ENCODE results near the gene RBM19. TPM values are rescaled to one million over a fixed set of nuclear protein-coding genes. Genes with fewer than 3 reads are reported as not detected.

RBM19 gene
- total and polyA plus RNA-seq, 12 donors = 13.3 to 26.6 (median 16.2) TPM

DNA sequence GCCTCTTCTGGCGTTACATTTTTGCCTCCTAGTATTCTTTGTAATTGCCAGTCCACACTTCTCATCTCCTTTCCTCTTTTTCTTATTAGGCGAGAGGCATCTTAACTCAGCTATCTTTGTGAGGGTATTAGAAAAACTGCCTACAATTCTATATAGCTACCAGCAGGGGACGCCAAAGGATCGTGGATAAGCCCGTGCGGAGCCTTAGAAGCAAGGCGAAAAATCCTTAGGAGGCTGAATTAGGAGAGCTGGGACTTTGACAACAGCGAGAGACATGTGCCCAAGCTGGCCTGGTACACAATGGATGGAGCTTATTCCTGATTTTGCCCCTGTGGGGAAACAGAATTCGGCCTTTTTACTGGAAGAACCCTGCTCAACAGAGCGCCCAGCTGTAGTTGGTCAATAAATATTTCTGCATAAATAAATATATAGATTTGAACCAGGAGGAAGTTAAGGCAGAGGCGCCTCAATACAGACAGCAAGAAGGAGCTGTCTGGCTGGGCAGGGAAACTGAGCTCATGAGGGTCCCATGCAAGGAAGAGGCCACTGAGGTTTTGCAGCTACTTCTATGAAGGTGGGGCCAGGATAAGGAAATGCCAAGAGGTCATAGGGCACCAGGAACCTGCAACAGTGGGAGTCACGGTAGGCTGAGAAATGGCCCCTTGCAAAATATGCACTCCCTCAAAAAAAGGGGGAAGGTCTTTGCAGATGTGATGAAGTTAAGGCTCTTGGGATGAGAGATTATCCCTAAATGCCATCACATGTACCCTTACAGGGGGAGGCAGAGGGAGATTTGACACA lies 14.6 kb upstream of the RBM19 start:
- intact Hi-C loops (cut with DNase I) = loop anchor here (1.0 to 10.0 kb wide), 6 partner anchors 526 to 1934 kb away; no protein-coding TSS in a partner anchor
- H3K27ac ChIP-seq = no peak overlapping the region
- peaks cover 0 to 66% (median 41%) of the 10 kb centered on the region in 7 donors for H3K27me3 ChIP-seq
- DNase-seq = no peak
- 16 to 18% methylated on average over 12 of the region's 12 CpGs for WGBS, 2 donors
- H3K9me3 ChIP-seq = no peaks in the 10 kb centered on the region
- H3K36me3 ChIP-seq = no peaks in the 10 kb centered on the region
- peak in 6 of 8 donors; percentile 49 to 74 (median 56) for ATAC-seq
- TF ChIP-seq, protein P1, sequence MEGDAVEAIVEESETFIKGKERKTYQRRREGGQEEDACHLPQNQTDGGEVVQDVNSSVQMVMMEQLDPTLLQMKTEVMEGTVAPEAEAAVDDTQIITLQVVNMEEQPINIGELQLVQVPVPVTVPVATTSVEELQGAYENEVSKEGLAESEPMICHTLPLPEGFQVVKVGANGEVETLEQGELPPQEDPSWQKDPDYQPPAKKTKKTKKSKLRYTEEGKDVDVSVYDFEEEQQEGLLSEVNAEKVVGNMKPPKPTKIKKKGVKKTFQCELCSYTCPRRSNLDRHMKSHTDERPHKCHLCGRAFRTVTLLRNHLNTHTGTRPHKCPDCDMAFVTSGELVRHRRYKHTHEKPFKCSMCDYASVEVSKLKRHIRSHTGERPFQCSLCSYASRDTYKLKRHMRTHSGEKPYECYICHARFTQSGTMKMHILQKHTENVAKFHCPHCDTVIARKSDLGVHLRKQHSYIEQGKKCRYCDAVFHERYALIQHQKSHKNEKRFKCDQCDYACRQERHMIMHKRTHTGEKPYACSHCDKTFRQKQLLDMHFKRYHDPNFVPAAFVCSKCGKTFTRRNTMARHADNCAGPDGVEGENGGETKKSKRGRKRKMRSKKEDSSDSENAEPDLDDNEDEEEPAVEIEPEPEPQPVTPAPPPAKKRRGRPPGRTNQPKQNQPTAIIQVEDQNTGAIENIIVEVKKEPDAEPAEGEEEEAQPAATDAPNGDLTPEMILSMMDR (IDR thresholded peaks at IDR 0.05) = peak; percentile 81 to 95 (median 85)
- no peaks in the 10 kb centered on the region for H3K4me1 ChIP-seq
- H3K4me3 ChIP-seq = no peak overlapping the region

DNA sequence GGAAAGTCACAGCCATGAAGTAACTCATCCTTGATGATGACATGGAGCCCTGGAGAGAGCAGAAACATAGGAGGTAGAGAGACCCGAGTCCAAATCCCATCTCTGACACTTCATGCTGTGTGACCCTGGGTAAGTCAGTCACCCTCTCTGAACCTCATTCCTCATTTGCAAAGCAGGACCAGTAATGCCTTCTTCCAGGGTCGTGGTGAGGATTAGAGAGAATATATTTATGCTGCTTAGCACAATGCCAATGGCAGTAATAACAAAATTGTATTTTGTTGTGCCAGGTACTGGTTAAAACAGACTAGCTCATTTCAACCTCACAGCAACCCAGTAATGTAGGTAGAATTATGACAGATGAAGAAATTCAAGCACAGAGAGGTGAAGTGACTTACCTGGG lies 13.9 kb upstream of the RBM19 start:
- Histone ChIP-seq H3K36me3 (no peaks in the 10 kb centered on the region), H3K27me3 (peaks cover 0 to 65% (median 48%) of the 10 kb centered on the region in 7 donors), H3K9me3 (no peaks in the 10 kb centered on the region), H3K4me1 (no peaks in the 10 kb centered on the region), H3K4me3 (no peak overlapping the region), H3K27ac (no peak overlapping the region)
- no peak for DNase-seq
- ATAC-seq = no peak
- intact Hi-C loops (cut with DNase I) = loop anchor here (1.0 to 10.0 kb wide), 6 partner anchors 527 to 1935 kb away; no protein-coding TSS in a partner anchor
- WGBS, 2 donors = 48 to 53% methylated on average over 2 of the region's 2 CpGs
- TF ChIP-seq, protein P1 (IDR thresholded peaks at IDR 0.05) = no peak

DNA sequence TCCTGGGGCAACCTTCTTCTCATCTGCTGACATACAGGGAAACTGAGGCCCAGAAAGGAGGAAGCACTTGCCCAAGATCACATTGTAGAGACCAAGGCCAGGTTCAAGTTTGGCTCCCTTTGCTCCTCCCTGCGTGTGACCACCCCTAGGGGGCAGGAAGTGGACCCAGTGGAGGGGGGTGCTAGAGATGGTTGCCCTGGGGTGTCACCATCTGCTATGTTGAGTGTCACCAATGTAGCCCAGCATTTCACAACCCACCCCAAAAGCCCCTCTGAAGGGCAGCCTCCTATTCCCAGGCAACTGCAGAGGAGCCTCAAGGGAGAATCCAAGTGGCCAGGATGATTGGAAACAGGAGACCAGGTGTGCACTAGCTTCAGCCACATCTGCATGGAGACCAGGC lies 12.0 kb upstream of the RBM19 start:
- Histone ChIP-seq H3K9me3 (no peaks in the 10 kb centered on the region), H3K4me1 (no peaks in the 10 kb centered on the region), H3K27ac (no peak overlapping the region), H3K4me3 (no peak overlapping the region), H3K36me3 (no peaks in the 10 kb centered on the region), H3K27me3 (peaks cover 0 to 77% (median 59%) of the 10 kb centered on the region in 7 donors)
- ATAC-seq = no peak
- DNase-seq = no peak
- 26 to 45% methylated on average over 1 of the region's 1 CpG for WGBS, 2 donors
- intact Hi-C loops (cut with DNase I) = loop anchor here in 1 of 10 donors (10.0 kb wide), 1 partner anchor 1947 kb away; no protein-coding TSS in a partner anchor
- TF ChIP-seq, protein P1 (IDR thresholded peaks at IDR 0.05) = no peak

DNA sequence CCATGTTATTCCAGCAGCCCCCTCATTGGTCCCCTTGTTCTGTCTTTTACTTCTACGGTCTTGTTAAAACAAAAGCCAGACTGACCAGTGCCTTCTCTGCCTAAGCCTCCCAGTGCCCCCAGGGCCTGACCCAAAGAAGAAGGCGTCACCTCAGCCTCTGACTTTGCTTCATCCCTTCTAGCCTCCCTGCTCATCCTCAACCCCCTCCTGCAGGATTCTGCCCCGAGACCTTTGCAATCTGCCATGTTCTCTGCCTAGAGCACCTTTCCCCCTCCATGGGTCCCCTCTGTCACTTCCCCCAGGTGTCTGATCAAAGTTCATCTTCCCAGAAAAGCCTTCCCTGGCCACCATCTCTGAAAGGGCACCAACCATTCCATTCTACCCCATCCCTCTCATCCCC lies 7.9 kb upstream of the RBM19 start:
- Histone ChIP-seq H3K9me3 (no peaks in the 10 kb centered on the region), H3K27me3 (peaks cover 0 to 59% (median 48%) of the 10 kb centered on the region in 7 donors), H3K36me3 (no peaks in the 10 kb centered on the region), H3K4me1 (no peaks in the 10 kb centered on the region), H3K27ac (no peak overlapping the region), H3K4me3 (no peak overlapping the region)
- TF ChIP-seq, protein P1 (IDR thresholded peaks at IDR 0.05) = no peak
- ATAC-seq (no peak), DNase-seq (no peak)
- 74% methylated on average over 3 of the region's 3 CpGs for WGBS, 2 donors
- intact Hi-C loops (cut with DNase I) = loop anchor here in 1 of 10 donors (10.0 kb wide), 1 partner anchor 1951 kb away; no protein-coding TSS in a partner anchor

Measured in heart right ventricle (tissue), 16 donors.